A673 (cell line): ENCODE data around the gene SERPINH1. TPM values are rescaled to one million over a fixed set of nuclear protein-coding genes. Genes with fewer than 3 reads are reported as not detected.
A peak's percentile ranks its signal among the peaks of the same experiment; 100 is the strongest.

Experiments used
- BruUV-seq: library from RNA; stranded (reverse); fragments of 400-500 nt; replicated peaks from 2 replicates; lab custom pipeline; 2021; lab: Mats Ljungman, UMichigan
- CTCF ChIA-PET: fragments of 300-600 bp; sonication (Branson Sonifier 250); formaldehyde crosslinking; loops from one replicate; lab custom pipeline; 2022; ENCODE audit warnings: antibody characterized with exemption; lab: Charles Lee
- POLR2A ChIA-PET: fragments of 300-600 bp; sonication (Branson Sonifier 250); formaldehyde crosslinking; loops from one replicate; lab custom pipeline; 2022; ENCODE audit warnings: antibody characterized with exemption; ENCODE audit not compliant: low non-redundant PET; lab: Charles Lee
- DNase-seq: peaks from one replicate; pipeline ENCODE4 v3.0.0-alpha.2; 2015; ENCODE audit warnings: low spot score
- H3K27ac ChIP-seq: fragments of 200-600 bp; sonication (generic); 2 replicates; pipeline ENCODE4 v1.5.1; 2016; ENCODE audit warnings: mixed run types, low read depth, mild to moderate bottlenecking, mixed read lengths, antibody characterized with exemption, low read length; ENCODE audit not compliant: poor library complexity, severe bottlenecking
- H3K27me3 ChIP-seq: fragments of 200-600 bp; sonication (generic); replicated peaks from 2 replicates; pipeline ENCODE4 v1.6.1; 2017; ENCODE audit warnings: mixed run types, low read depth, mild to moderate bottlenecking, mixed read lengths, antibody characterized with exemption, low read length; ENCODE audit not compliant: insufficient read depth, poor library complexity
- H3K36me3 ChIP-seq: fragments of 200-600 bp; sonication (generic); 2 replicates; pipeline ENCODE4 v1.6.1; 2016; ENCODE audit warnings: mixed run types, mild to moderate bottlenecking, mixed read lengths, antibody characterized with exemption, low read length; ENCODE audit not compliant: insufficient read depth, poor library complexity, severe bottlenecking
- H3K4me1 ChIP-seq: fragments of 200-600 bp; sonication (generic); 2 replicates; pipeline ENCODE4 v1.6.1; 2017; ENCODE audit warnings: mixed run types, mild to moderate bottlenecking, mixed read lengths, antibody characterized with exemption, low read length; ENCODE audit not compliant: insufficient read depth, poor library complexity, severe bottlenecking
- H3K4me3 ChIP-seq: fragments of 200-600 bp; sonication (generic); 2 replicates; pipeline ENCODE4 v1.5.1; 2016; ENCODE audit warnings: low read depth, mixed run types, mild to moderate bottlenecking, mixed read lengths, low read length; ENCODE audit not compliant: poor library complexity, severe bottlenecking
- H3K9me3 ChIP-seq: fragments of 200-600 bp; sonication (generic); 2 replicates; pipeline ENCODE4 v1.6.1; 2016; ENCODE audit warnings: mixed run types, low read depth, mild to moderate bottlenecking, mixed read lengths, antibody characterized with exemption, low read length; ENCODE audit not compliant: poor library complexity, severe bottlenecking
- CTCF ChIP-seq: fragments of 300-800, 200-600 bp; sonication (generic); conservative IDR thresholded peaks from 2 replicates; pipeline ENCODE4 v1.5.1; 2017; ENCODE audit warnings: low read depth, mild to moderate bottlenecking, antibody characterized with exemption, low read length, moderate library complexity, mixed read lengths
- EZH2 ChIP-seq: fragments of 200-600 bp; sonication (generic); IDR thresholded peaks from 2 replicates; pipeline ENCODE4 v1.6.1; 2017; ENCODE audit warnings: borderline replicate concordance, low read depth, mild to moderate bottlenecking, mixed read lengths, antibody characterized with exemption, low read length; ENCODE audit not compliant: poor library complexity, severe bottlenecking
- intact Hi-C: fragments of 100-400 bp; cut with micrococcal nuclease; formaldehyde crosslinking; loops from one replicate; pipeline ENCODE4 v1.10.0; 2022; ENCODE audit not compliant: unreplicated experiment
- total RNA-seq: library from RNA; stranded (reverse); gene quantifications from 2 replicates; pipeline ENCODE4 v1.2.3, GENCODE V29; 2021

Gene SERPINH1
- total RNA-seq, 1 experiment from 2014 or later: 268 TPM

GRCh38 chr11:75532200-75533048, 29.6 kb upstream of the SERPINH1 start:
- Histone ChIP-seq H3K4me1 (peaks cover 7% of the 10 kb centered on the region), H3K4me3 (no peak overlapping the region), H3K27me3 (no peaks in the 10 kb centered on the region), H3K36me3 (no peaks in the 10 kb centered on the region), H3K27ac (no peak overlapping the region), H3K9me3 (no peaks in the 10 kb centered on the region)
- no peak for TF ChIP-seq EZH2
- peak; percentile 96 for TF ChIP-seq CTCF
- POLR2A ChIA-PET: no interaction called here
- intact Hi-C loops: loop anchor here (1.0 to 2.0 kb wide), 3 partner anchors 87 to 252 kb away; no protein-coding TSS in a partner anchor
- CTCF ChIA-PET: interaction anchor here (0.6 to 0.7 kb wide), 4 partner anchors 22 to 244 kb away, joined by 3 to 6 read pairs (median 4); no protein-coding TSS in a partner anchor
- BruUV-seq: no TSS peak
- peak; percentile 89 for DNase-seq

- intact Hi-C loops: loop anchor here (2.0 kb wide), 1 partner anchor 253 kb away; no protein-coding TSS in a partner anchor
- Histone ChIP-seq H3K36me3 (no peaks in the 10 kb centered on the region), H3K27me3 (no peaks in the 10 kb centered on the region), H3K4me3 (no peak overlapping the region), H3K4me1 (peaks cover 7% of the 10 kb centered on the region), H3K9me3 (no peaks in the 10 kb centered on the region), H3K27ac (no peak overlapping the region)
- ChIA-PET POLR2A (no interaction called here), CTCF (interaction anchor here (0.7 kb wide), 1 partner anchor 267 kb away, joined by 4 read pairs; no protein-coding TSS in a partner anchor)
- TF ChIP-seq EZH2: no peak
- no peak for TF ChIP-seq CTCF
- no peak for DNase-seq
- BruUV-seq: no TSS peak
Observed at GRCh38 chr11:75533896-75534258, 28.2 kb upstream of the SERPINH1 start.

- no peak overlapping the region for H3K4me3 ChIP-seq
- BruUV-seq: no TSS peak
- H3K27me3 ChIP-seq: no peaks in the 10 kb centered on the region
- no peaks in the 10 kb centered on the region for H3K9me3 ChIP-seq
- H3K4me1 ChIP-seq: peaks cover 7% of the 10 kb centered on the region
- no peak overlapping the region for H3K27ac ChIP-seq
- ChIA-PET POLR2A (no interaction called here), CTCF (no interaction called here)
- no peak for TF ChIP-seq CTCF
- no peak for TF ChIP-seq EZH2
- no peak for DNase-seq
- H3K36me3 ChIP-seq: no peaks in the 10 kb centered on the region
- intact Hi-C loops: no loop called here
Observed at GRCh38 chr11:75534259-75535069, 27.6 kb upstream of the SERPINH1 start.
